Measurements from ENCODE around the gene FAM168B.

Gene FAM168B

GRCh38 chr2:131027566-131028528 is 65.4 kb downstream of the FAM168B start:
- H3K4me3 ChIP-seq (ENCODE audit: low read depth, low read length): no peak overlapping the region

GRCh38 chr2:131026919-131027318 is 66.3 kb downstream of the FAM168B start:
- no peak overlapping the region for H3K4me3 ChIP-seq (ENCODE audit: low read depth, low read length)

GRCh38 chr2:131023758-131024157 is 69.5 kb downstream of the FAM168B start:
- no peak overlapping the region for H3K4me3 ChIP-seq (ENCODE audit: low read depth, low read length)

GRCh38 chr2:131022731-131023130 is 70.5 kb downstream of the FAM168B start:
- no peak overlapping the region for H3K4me3 ChIP-seq (ENCODE audit: low read depth, low read length)

GRCh38 chr2:131016826-131017741 is 76.2 kb downstream of the FAM168B start:
- H3K4me3 ChIP-seq (ENCODE audit: low read depth, low read length): no peak overlapping the region

GRCh38 chr2:131015764-131016163 is 77.5 kb downstream of the FAM168B start:
- H3K4me3 ChIP-seq (ENCODE audit: low read depth, low read length): no peak overlapping the region

- H3K4me3 ChIP-seq (ENCODE audit: low read depth, low read length): no peak overlapping the region
These were observed 79.1 kb downstream of the FAM168B start for GRCh38 chr2:131014141-131014540.

- H3K4me3 ChIP-seq (ENCODE audit: low read depth, low read length): no peak overlapping the region
These were observed 81.8 kb downstream of the FAM168B start for GRCh38 chr2:131011486-131011885.

GRCh38 chr2:131010566-131010965 is 82.7 kb downstream of the FAM168B start:
- H3K4me3 ChIP-seq (ENCODE audit: low read depth, low read length): no peak overlapping the region

GRCh38 chr2:131009713-131010475 is 83.4 kb downstream of the FAM168B start:
- no peak overlapping the region for H3K4me3 ChIP-seq (ENCODE audit: low read depth, low read length)

GRCh38 chr2:131008967-131009366 is 84.3 kb downstream of the FAM168B start:
- H3K4me3 ChIP-seq (ENCODE audit: low read depth, low read length): no peak overlapping the region

- H3K4me3 ChIP-seq (ENCODE audit: low read depth, low read length): no peak overlapping the region
These were observed 86.7 kb downstream of the FAM168B start for GRCh38 chr2:131006561-131006960.

- H3K4me3 ChIP-seq (ENCODE audit: low read depth, low read length): no peak overlapping the region
These were observed 87.9 kb downstream of the FAM168B start for GRCh38 chr2:131005216-131005935.

- no peak overlapping the region for H3K4me3 ChIP-seq (ENCODE audit: low read depth, low read length)
These were observed 88.6 kb downstream of the FAM168B start for GRCh38 chr2:131004446-131005209.

- H3K4me3 ChIP-seq (ENCODE audit: low read depth, low read length): no peak overlapping the region
These were observed 94.7 kb downstream of the FAM168B start for GRCh38 chr2:130998561-130998960.

Data from iPS-11a (cell line).